ENCODE measurements around the gene SPACA5. TPM values are rescaled to one million over a fixed set of nuclear protein-coding genes. Genes with fewer than 3 reads are reported as not detected.

Gene SPACA5
- total RNA-seq, 3 donors from 2014 or later, result not detected

- no peaks in the 10 kb centered on the region for H3K4me1 ChIP-seq (ENCODE audit: low read depth)
- no peak overlapping the region for H3K4me3 ChIP-seq
- peaks cover 8% of the 10 kb centered on the region for H3K9me3 ChIP-seq
- H3K36me3 ChIP-seq (ENCODE audit: low read depth), result no peaks in the 10 kb centered on the region
- intact Hi-C loops (cut with DNase I, micrococcal nuclease), result no loop called here
- ATAC-seq (no peak), DNase-seq (no peak)
- TF ChIP-seq CTCF (IDR thresholded peaks at IDR 0.05), result no peak
These were observed 52.0 kb downstream of the SPACA5 start for GRCh38 chrX:48058621-48059295.

GRCh38 chrX:48059296-48059639, 52.5 kb downstream of the SPACA5 start:
- Histone ChIP-seq H3K4me3 (no peak overlapping the region), H3K36me3 (ENCODE audit: low read depth) (no peaks in the 10 kb centered on the region), H3K9me3 (peaks cover 8% of the 10 kb centered on the region), H3K4me1 (ENCODE audit: low read depth) (no peaks in the 10 kb centered on the region)
- no peak for ATAC-seq
- TF ChIP-seq CTCF (IDR thresholded peaks at IDR 0.05), result no peak
- intact Hi-C loops (cut with DNase I, micrococcal nuclease), result no loop called here
- DNase-seq, result no peak

Other genes starting within 250 kb of the SPACA5 start
- gene ZNF81, start 170.1 kb upstream of the SPACA5 start, total RNA-seq, result 10 to 100 TPM; 11.1 to 18.3 (median 12.9) TPM
- 1 to 10 TPM; 3.7 to 5.6 (median 4.7) TPM for gene ZNF182, start 3.0 kb upstream of the SPACA5 start, total RNA-seq
- gene ZNF630, start 64.7 kb downstream of the SPACA5 start, total RNA-seq, result 1 to 10 TPM; 3.2 to 6.4 (median 4.8) TPM
- not detected for gene SPACA5B, start 123.6 kb downstream of the SPACA5 start, total RNA-seq
- not detected for gene SSX5, start 189.8 kb downstream of the SPACA5 start, total RNA-seq
- gene SSX1, start 248.4 kb downstream of the SPACA5 start, total RNA-seq, result not detected